Transverse colon (tissue), 4 donors: Measurements from ENCODE around the gene RPS14. TPM values are rescaled to one million over a fixed set of nuclear protein-coding genes. Genes with fewer than 3 reads are reported as not detected.
A peak's percentile ranks its signal among the peaks of the same experiment; 100 is the strongest.

Experiments used
- DNase-seq: peaks from one replicate; pipeline ENCODE4 v3.0.0-alpha.2; 2019
- H3K27ac ChIP-seq, 4 donors: fragments of 200-600 bp; sonication (generic); 2 replicates each; pipeline ENCODE4 v1.5.1; 2016 to 2018; ENCODE audit warnings: inconsistent platforms in 4 of 4
- H3K27me3 ChIP-seq: fragments of 200-600 bp; sonication (generic); 2 replicates; pipeline ENCODE4 v1.5.1; 2017; ENCODE audit warnings: inconsistent platforms
- H3K36me3 ChIP-seq, 4 donors: fragments of 200-600 bp; sonication (generic); 2 replicates each; pipeline ENCODE4 v1.5.1; 2017 to 2019; ENCODE audit warnings: inconsistent platforms in 4 of 4
- H3K4me1 ChIP-seq, 4 donors: fragments of 200-600 bp; sonication (generic); 2 replicates each; pipeline ENCODE4 v1.5.1; 2017 to 2020; ENCODE audit warnings: inconsistent platforms in 4 of 4
- H3K4me3 ChIP-seq, 4 donors: fragments of 200-600 bp; sonication (generic); 1 replicate in 1 of 4; 2 replicates in 3 of 4; pipeline versions ENCODE4 v1.5.1 to v1.6.1; 2017 to 2019; ENCODE audit warnings: inconsistent platforms in 4 of 4
- H3K9me3 ChIP-seq, 2 donors: fragments of 200-600 bp; sonication (generic); 2 replicates each; pipeline ENCODE4 v1.5.1; 2017 to 2019; ENCODE audit warnings: inconsistent platforms in 2 of 2
- EP300 ChIP-seq: sonication (generic); formaldehyde crosslinking; IDR thresholded peaks from one replicate; pipeline ENCODE4 v1.6.1; 2017; ENCODE audit warnings: antibody characterized with exemption, low read depth
- POLR2A ChIP-seq: fragments of 450-650 bp; IDR thresholded peaks from one replicate; pipeline ENCODE4 v1.6.1; 2016; ENCODE audit warnings: antibody characterized with exemption, mild to moderate bottlenecking, moderate library complexity
- POLR2AphosphoS5 ChIP-seq, 3 donors: sonication (generic); formaldehyde crosslinking; IDR thresholded peaks; one replicate each; pipeline ENCODE4 v1.6.1; 2016; ENCODE audit warnings: antibody characterized with exemption in 3 of 3
- WGBS, 2 donors: methylation state at CpG; one replicate each; pipeline ENCODE4 v1.1.5; 2018; ENCODE audit warnings: low coverage in 1 of 2; 5-methylcytosine and 5-hydroxymethylcytosine counted together
- in situ Hi-C, 4 donors: fragments of 200-750 bp; cut with MboI; loops; one replicate each; pipeline versions ENCODE4 v1.15.0 to v1.15.1; 2017; ENCODE audit warnings: low sequenced_read_pairs in 3 of 4, low pct_ligation_motif_present in 1 of 4, low pct_unique_long_range_greater_than_20kb in 1 of 4
- intact Hi-C: fragments of 100-400 bp; cut with DNase I; formaldehyde crosslinking; loops from one replicate; pipeline ENCODE4 v1.15.1; 2023; ENCODE audit warnings: low total_unique reads
- total RNA-seq, 4 donors: library from RNA; depleted of rRNA; stranded (reverse); fragments of >200 nt; gene quantifications; one replicate each; pipeline ENCODE4 v1.1.0, GENCODE V29; 2016
- TF ChIP-seq, protein P1 (sequence below), 5 experiments: fragments of 200-600 bp in 3 of 5; fragments of 450-650 bp in 2 of 5; sonication (generic) in 3 of 5; IDR thresholded peaks; 1 replicate in 2 of 5; 2 replicates in 3 of 5; pipeline ENCODE4 v1.5.1; 2016 to 2017; ENCODE audit warnings: antibody characterized with exemption in 5 of 5, inconsistent platforms in 3 of 5, mild to moderate bottlenecking in 2 of 5, moderate library complexity in 1 of 5

The RPS14 gene
- total RNA-seq, 4 donors from 2014 or later, result 1,179 to 2,387 (median 1,878) TPM

DNA sequence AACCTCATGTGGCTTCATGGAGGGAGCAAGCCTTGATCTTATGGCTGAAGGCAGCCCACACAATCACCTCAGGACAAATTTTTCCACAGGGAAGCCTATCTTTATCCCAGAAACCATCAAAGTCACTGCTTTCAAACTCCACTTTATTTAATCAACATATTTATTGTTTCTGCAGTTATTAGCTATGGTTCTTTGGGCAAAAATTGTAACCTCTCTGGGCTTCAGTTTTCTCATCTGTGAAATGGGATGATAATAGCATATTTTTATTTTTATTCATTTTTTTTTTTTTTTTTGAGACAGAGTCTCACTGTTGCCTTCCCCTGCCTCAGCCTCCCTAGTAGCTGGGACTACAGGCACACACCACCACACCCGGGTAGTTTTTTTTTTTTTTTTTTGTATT, 2.1 kb upstream of the RPS14 start:
- TF ChIP-seq, protein P1, sequence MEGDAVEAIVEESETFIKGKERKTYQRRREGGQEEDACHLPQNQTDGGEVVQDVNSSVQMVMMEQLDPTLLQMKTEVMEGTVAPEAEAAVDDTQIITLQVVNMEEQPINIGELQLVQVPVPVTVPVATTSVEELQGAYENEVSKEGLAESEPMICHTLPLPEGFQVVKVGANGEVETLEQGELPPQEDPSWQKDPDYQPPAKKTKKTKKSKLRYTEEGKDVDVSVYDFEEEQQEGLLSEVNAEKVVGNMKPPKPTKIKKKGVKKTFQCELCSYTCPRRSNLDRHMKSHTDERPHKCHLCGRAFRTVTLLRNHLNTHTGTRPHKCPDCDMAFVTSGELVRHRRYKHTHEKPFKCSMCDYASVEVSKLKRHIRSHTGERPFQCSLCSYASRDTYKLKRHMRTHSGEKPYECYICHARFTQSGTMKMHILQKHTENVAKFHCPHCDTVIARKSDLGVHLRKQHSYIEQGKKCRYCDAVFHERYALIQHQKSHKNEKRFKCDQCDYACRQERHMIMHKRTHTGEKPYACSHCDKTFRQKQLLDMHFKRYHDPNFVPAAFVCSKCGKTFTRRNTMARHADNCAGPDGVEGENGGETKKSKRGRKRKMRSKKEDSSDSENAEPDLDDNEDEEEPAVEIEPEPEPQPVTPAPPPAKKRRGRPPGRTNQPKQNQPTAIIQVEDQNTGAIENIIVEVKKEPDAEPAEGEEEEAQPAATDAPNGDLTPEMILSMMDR (IDR thresholded peaks at IDR 0.05), result no peak
- TF ChIP-seq POLR2A (no peak), EP300 (no peak)
- no peak for DNase-seq
- in situ Hi-C loops (loop anchor here (10.0 to 25.0 kb wide), 3 partner anchors 83 to 211 kb away; partner anchors contain the start of gene MYOZ3 (in 3 of the 4)), intact Hi-C loops (loop anchor here (10.0 kb wide), 1 partner anchor 203 kb away; no protein-coding TSS in a partner anchor)
- H3K36me3 ChIP-seq, result peaks cover 0 to 12% (median 3%) of the 10 kb centered on the region in 4 donors
- 89% methylated on average over 1 of the region's 1 CpG; no CpG with 5 or more reads in 1 of the 2 donors for WGBS, 2 donors
- H3K27ac ChIP-seq, result no peak overlapping the region
- no peak overlapping the region for H3K4me3 ChIP-seq
- H3K27me3 ChIP-seq, result no peaks in the 10 kb centered on the region
- peaks cover 12 to 19% (median 13%) of the 10 kb centered on the region in 4 donors for H3K4me1 ChIP-seq
- no peaks in the 10 kb centered on the region for H3K9me3 ChIP-seq

DNA sequence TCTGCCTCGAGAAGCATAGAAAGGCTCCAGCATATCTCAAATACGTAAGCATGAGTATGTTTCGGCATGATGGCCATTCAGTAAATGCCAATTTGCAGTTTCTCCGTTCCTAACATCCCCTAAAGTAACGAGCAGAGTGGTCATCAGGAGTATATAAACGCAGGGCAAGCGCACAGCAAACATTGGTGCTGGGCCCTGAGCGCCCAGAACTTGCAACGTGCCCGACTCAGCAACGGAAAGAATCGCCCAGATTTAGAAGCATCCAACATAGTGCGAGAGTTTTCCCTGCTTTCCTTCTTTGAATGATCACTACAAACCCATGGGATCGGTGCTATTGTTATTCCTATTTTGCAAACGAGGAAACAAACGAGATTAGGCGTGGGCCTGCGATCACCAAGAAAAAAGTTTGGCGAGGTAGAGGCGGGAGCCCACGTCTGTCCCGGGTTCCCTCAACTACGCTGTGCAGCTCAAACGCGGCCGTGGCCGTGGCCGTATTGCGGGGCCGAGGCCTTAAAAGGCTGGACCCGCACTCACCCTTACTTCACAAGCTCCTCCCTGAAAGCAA, 505 bp downstream of the RPS14 start:
- peak overlapping the region; percentile 78 to 86 (median 84) for H3K4me3 ChIP-seq
- in situ Hi-C loops (loop anchor here (25.0 kb wide), 3 partner anchors 187 to 312 kb away; partner anchors contain the start of genes CDX1 (in 2 of the 4) and PDGFRB (in 2 of the 4)), intact Hi-C loops (no loop called here)
- WGBS, 2 donors, result 0% methylated on average over 13 to 23 of the region's 31 CpGs
- H3K36me3 ChIP-seq, result peaks cover 0 to 38% (median 19%) of the 10 kb centered on the region in 4 donors
- no peak for DNase-seq
- peak overlapping the region; percentile 92 to 94 (median 93) for H3K27ac ChIP-seq
- no peaks in the 10 kb centered on the region for H3K9me3 ChIP-seq
- H3K27me3 ChIP-seq, result no peaks in the 10 kb centered on the region
- H3K4me1 ChIP-seq, result peaks cover 12 to 19% (median 13%) of the 10 kb centered on the region in 4 donors
- TF ChIP-seq POLR2A (no peak), EP300 (no peak), POLR2AphosphoS5 (IDR thresholded peaks at IDR 0.05) (no peak)
- TF ChIP-seq, protein P1 (IDR thresholded peaks at IDR 0.05), result no peak

DNA sequence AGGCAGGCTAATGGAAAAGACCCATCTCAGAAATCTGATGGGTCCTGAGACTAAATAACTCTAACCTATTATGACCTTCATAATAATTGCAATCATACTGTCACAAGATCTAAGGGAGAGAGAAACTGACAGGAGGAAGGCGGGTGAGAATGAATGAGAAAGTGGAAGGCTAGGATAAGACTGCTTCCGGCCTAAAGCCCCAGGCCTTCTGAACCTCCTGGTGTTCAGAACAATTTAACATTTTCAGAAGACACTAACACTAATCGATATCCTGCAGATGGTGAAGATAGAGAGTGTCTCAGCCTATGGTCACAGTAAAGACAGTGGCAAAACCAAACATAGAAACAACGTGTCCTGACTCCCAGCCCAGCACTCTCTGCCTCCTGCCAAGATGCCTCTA, 1.2 kb downstream of the RPS14 start:
- WGBS, 2 donors, result 17 to 22% methylated on average over 3 to 4 of the region's 4 CpGs
- Histone ChIP-seq H3K36me3 (peaks cover 0 to 45% (median 22%) of the 10 kb centered on the region in 4 donors), H3K4me3 (peak overlapping the region; percentile 78 to 86 (median 84)), H3K4me1 (peaks cover 12 to 19% (median 13%) of the 10 kb centered on the region in 4 donors), H3K27me3 (no peaks in the 10 kb centered on the region), H3K9me3 (no peaks in the 10 kb centered on the region), H3K27ac (peak overlapping the region; percentile 92 to 94 (median 93))
- TF ChIP-seq EP300 (no peak), POLR2A (no peak), POLR2AphosphoS5 (IDR thresholded peaks at IDR 0.05) (no peak)
- TF ChIP-seq, protein P1 (IDR thresholded peaks at IDR 0.05), result no peak
- intact Hi-C loops, result no loop called here
- DNase-seq, result no peak
- in situ Hi-C loops, result loop anchor here (25.0 kb wide), 3 partner anchors 186 to 311 kb away; partner anchors contain the start of genes CDX1 (in 2 of the 4) and PDGFRB (in 2 of the 4)

DNA sequence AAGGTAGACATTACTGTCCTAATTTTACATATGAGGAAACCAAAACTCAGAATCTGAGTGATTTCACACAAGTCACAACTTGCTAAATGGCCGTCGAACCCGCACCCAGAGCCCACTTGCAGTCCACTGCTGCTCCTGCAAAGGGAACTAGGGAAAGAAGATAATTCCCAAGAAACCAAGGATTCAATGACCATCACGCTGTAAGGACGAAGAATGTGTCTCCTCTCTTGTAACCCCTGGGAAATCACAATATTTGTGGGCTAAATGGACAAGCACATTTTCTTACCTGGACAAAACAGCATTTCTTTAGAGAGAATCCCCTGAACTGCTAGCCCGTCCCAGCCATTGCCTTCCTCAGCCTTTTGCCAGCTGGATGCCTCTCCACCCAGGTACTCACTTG, 2.4 kb downstream of the RPS14 start:
- no peak overlapping the region for H3K4me3 ChIP-seq
- no peaks in the 10 kb centered on the region for H3K27me3 ChIP-seq
- no peak overlapping the region for H3K27ac ChIP-seq
- intact Hi-C loops (no loop called here), in situ Hi-C loops (loop anchor here (25.0 kb wide), 3 partner anchors 185 to 310 kb away; partner anchors contain the start of genes CDX1 (in 2 of the 4) and PDGFRB (in 2 of the 4))
- WGBS, 2 donors, result 87 to 93% methylated on average over 3 to 6 of the region's 6 CpGs
- H3K36me3 ChIP-seq, result peaks cover 0 to 46% (median 22%) of the 10 kb centered on the region in 4 donors
- H3K9me3 ChIP-seq, result no peaks in the 10 kb centered on the region
- H3K4me1 ChIP-seq, result peaks cover 12 to 19% (median 13%) of the 10 kb centered on the region in 4 donors
- TF ChIP-seq POLR2AphosphoS5 (IDR thresholded peaks at IDR 0.05), result no peak
- no peak for TF ChIP-seq EP300
- TF ChIP-seq, protein P1 (IDR thresholded peaks at IDR 0.05), result no peak
- TF ChIP-seq POLR2A, result no peak
- no peak for DNase-seq
